HFF-Myc (cell line): ENCODE measurements around the gene PAK6.

Source experiments
- DNase-seq: peaks from one replicate; pipeline ENCODE4 v3.0.0-alpha.2; 2011; ENCODE audit warnings: low read depth; ENCODE audit errors: extremely low read depth
- H3K4me3 ChIP-seq: replicated peaks from 2 replicates; pipeline ENCODE4 v1.5.1; 2011; ENCODE audit warnings: low read depth, mild to moderate bottlenecking, control low read depth, low read length
- TF ChIP-seq, protein P1 (sequence below): IDR thresholded peaks from 2 replicates; pipeline ENCODE4 v1.5.1; 2012; ENCODE audit warnings: mild to moderate bottlenecking, low read depth, low read length, control low read depth; ENCODE audit errors: missing control alignments

PAK6 gene

DNA sequence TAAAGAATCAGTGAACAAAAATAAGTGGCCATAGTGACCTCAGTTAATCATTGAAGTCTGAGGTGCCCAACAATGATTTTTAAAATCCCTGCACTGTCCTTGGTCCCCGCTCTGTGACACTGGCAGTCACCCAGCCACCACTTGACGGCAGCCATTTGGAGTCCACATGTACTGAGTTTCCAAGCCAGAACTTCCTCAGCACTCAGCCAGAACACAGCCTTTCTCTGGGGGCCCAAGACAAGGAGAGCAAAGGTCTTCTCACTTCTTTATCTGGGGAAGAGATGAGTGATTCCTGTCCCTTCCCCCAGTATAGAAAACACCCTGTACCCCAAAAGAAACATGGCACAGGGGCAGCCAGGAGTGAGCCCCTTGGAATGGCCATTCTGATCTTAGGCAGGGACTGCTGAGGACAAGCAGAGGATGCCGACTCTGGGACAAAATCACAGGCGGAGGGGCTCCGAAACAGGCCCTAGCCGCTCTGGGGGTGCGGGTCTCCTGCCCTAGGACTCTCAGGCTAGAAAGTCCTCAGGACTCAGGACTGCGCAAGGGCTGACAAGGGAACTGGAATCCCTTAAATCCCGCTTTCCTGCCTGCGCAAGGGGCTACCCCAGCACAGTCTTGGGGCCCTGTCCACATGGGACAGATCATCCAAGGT is 12.8 kb downstream of the PAK6 start:
- H3K4me3 ChIP-seq, result no peak overlapping the region
- no peak for DNase-seq
- TF ChIP-seq, protein P1, sequence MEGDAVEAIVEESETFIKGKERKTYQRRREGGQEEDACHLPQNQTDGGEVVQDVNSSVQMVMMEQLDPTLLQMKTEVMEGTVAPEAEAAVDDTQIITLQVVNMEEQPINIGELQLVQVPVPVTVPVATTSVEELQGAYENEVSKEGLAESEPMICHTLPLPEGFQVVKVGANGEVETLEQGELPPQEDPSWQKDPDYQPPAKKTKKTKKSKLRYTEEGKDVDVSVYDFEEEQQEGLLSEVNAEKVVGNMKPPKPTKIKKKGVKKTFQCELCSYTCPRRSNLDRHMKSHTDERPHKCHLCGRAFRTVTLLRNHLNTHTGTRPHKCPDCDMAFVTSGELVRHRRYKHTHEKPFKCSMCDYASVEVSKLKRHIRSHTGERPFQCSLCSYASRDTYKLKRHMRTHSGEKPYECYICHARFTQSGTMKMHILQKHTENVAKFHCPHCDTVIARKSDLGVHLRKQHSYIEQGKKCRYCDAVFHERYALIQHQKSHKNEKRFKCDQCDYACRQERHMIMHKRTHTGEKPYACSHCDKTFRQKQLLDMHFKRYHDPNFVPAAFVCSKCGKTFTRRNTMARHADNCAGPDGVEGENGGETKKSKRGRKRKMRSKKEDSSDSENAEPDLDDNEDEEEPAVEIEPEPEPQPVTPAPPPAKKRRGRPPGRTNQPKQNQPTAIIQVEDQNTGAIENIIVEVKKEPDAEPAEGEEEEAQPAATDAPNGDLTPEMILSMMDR, result no peak

DNA sequence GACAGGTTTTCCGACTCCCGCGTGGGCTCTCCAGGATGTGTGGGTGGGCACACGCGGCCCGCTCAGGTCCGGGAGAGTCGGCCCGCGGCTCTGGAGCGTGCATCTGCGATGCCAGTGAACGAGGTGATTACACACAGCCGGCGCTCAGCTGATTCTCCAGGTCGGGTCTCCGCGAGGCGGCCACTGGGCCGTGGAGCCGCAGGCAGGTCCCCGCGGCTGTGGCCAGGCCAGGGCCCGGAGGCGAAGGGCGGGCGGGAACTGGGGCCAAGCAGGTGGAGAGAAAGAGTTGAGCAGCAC is 13.2 kb downstream of the PAK6 start:
- no peak overlapping the region for H3K4me3 ChIP-seq
- DNase-seq, result no peak
- TF ChIP-seq, protein P1, result no peak

DNA sequence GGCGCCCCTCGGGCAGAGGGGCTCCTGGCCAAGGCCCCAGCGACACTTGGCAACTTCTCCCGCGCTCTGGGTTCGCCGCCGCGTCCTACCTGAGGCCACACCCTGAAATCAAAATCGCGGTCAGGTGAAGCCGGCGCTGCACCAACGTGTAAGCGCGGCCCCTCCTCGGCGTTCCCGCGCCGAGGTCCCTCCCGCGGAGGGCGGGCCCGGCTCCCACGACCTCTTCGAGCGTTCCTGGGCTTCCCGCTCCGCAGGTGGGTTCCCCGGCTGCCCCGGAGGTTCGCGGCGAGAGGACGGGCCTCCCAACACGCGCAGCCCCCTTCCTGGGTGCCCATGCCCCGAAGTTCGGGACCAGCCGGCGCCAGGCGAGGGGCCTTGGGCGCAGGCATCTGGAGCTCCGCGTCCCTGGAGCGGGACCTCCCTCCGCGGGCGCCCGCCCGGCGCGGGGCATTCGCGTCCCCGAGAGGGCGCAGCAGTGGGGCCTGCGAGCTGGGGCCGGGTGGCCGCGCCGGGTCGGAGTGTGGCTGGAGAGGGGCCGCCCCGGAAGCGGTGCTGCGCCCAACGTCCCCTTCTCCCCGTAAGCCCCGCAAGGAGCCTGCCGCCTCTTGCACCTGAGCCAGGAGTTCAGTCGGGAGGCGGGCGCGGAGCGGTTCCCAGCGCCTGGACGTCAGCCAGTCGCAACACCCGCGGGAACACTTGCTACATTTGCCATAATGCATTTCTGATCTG is 13.7 kb downstream of the PAK6 start:
- DNase-seq, result no peak
- TF ChIP-seq, protein P1, result no peak
- H3K4me3 ChIP-seq, result peak overlapping the region; percentile 32

DNA sequence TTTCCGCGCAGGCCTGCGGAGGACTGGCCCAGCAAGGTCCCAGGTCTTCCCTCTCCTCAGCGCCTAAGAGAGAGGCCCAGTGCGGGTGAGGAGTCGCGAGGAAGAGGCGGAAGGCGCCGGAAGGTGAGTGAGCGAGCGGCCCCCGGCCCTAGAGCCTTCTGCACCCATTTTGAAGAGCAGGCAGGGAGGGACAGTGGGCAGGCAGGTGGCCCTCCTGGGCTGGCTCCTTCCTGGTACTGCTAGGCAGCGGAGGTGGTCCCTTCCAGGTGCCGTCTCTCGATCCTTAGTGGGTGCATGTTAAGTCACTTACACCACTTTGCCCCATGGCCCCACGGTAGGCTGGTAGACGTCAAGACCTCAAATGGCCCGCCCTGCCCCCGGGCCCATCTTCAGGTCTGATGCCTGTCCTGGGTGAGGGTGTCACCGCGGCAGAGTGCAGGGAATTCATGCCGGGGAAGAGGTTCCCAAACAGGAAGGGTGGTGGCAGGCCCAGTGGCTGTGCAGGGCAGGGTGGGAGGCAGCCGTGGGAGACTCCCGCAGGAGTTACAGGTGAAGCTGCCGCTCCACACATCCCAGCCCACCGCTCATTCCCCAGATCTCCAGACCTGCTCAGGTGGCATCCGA is 14.4 kb downstream of the PAK6 start:
- DNase-seq, result no peak
- H3K4me3 ChIP-seq, result peak overlapping the region; percentile 32
- TF ChIP-seq, protein P1, result no peak

DNA sequence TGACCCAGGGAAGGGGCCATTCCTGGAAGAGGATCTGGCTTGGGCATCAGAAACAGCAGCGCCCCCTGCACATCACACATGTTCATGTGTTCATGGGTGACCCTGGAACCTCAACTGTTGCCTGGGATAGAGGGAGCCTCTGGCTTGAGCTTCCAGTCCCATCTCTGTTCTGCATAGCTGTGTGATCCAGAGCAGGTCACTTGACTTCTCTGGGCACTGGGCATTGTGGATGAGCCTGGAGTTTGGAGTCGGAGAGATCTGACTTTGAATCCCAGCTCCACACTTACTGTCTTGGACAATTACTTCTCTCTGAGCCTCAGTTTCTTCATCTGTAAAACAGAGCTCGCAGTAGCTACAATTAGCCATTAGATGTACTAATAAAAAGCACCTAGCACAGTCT is 15.6 kb downstream of the PAK6 start:
- DNase-seq, result no peak
- TF ChIP-seq, protein P1, result no peak
- H3K4me3 ChIP-seq, result no peak overlapping the region

DNA sequence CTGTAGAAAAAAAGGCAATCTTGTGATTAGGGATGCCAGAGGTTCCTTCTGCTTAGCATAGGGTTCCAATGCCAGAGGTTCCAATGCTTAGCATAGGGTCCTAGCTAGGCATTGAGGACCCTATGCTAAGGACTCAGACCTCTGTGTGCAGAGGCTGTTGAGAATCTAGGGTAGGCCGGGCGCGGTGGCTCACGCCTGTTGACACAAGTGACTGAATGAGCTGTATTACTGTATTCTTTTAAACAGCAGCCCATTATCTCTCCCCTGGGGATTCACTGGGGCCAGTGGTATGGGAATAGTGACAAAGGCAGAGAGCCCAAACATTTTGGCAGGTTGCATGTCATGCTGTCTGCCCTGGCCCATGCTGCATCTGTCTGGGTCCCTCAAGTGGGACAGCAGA is 16.2 kb downstream of the PAK6 start:
- no peak overlapping the region for H3K4me3 ChIP-seq
- TF ChIP-seq, protein P1, result no peak
- DNase-seq, result no peak
